Measurements from ENCODE around the gene PRELID3B. TPM values are rescaled to one million over a fixed set of nuclear protein-coding genes. Genes with fewer than 3 reads are reported as not detected.
A peak's percentile ranks its signal among the peaks of the same experiment; 100 is the strongest.

PRELID3B gene
- total RNA-seq, 1 donor from 2014 or later: 45.2 TPM

- no peaks in the 10 kb centered on the region for H3K27me3 Mint-ChIP-seq (ENCODE audit: low read depth)
- H3K4me3 Mint-ChIP-seq: no peak overlapping the region
- DNase-seq (ENCODE audit: low spot score in 2 of 2, unreplicated experiment in 2 of 2): no peak
- H3K36me3 Mint-ChIP-seq: peaks cover 22% of the 10 kb centered on the region
- H3K27ac Mint-ChIP-seq: peak overlapping the region; percentile 70
- no peak for TF ChIP-seq CTCF (IDR thresholded peaks at IDR 0.05; ENCODE audit: unreplicated experiment)
- H3K9me3 Mint-ChIP-seq: no peaks in the 10 kb centered on the region
- H3K4me1 Mint-ChIP-seq: peaks cover 21% of the 10 kb centered on the region
Measured at GRCh38 chr20:59020938-59021551, 21.5 kb downstream of the PRELID3B start.

GRCh38 chr20:59019217-59019616, 23.4 kb downstream of the PRELID3B start, which contains the start of gene TUBB1:
Gene TUBB1, plus strand, starts transcription at chr20:59019429. Its CDS starts 94 bp downstream, at chr20:59019523.
- no peaks in the 10 kb centered on the region for H3K27me3 Mint-ChIP-seq (ENCODE audit: low read depth)
- TF ChIP-seq CTCF (IDR thresholded peaks at IDR 0.05; ENCODE audit: unreplicated experiment): no peak
- H3K4me1 Mint-ChIP-seq: peaks cover 26% of the 10 kb centered on the region
- no peak within 1 kb of the TSS for H3K4me3 Mint-ChIP-seq
- H3K36me3 Mint-ChIP-seq: peaks cover 11% of the 10 kb centered on the region
- H3K9me3 Mint-ChIP-seq: no peaks in the 10 kb centered on the region
- H3K27ac Mint-ChIP-seq: no peak within 1 kb of the TSS
- no peak for DNase-seq (ENCODE audit: low spot score in 2 of 2, unreplicated experiment in 2 of 2)

- no peak overlapping the region for H3K27ac Mint-ChIP-seq
- no peak for TF ChIP-seq CTCF (IDR thresholded peaks at IDR 0.05; ENCODE audit: unreplicated experiment)
- H3K9me3 Mint-ChIP-seq: no peaks in the 10 kb centered on the region
- peak in 1 of 2 experiments; percentile 25 for DNase-seq (ENCODE audit: low spot score in 2 of 2, unreplicated experiment in 2 of 2)
- peaks cover 7% of the 10 kb centered on the region for H3K36me3 Mint-ChIP-seq
- H3K27me3 Mint-ChIP-seq (ENCODE audit: low read depth): no peaks in the 10 kb centered on the region
- H3K4me1 Mint-ChIP-seq: peaks cover 27% of the 10 kb centered on the region
- H3K4me3 Mint-ChIP-seq: no peak overlapping the region
Measured at GRCh38 chr20:59018817-59019216, 23.8 kb downstream of the PRELID3B start.

- peaks cover 27% of the 10 kb centered on the region for H3K4me1 Mint-ChIP-seq
- TF ChIP-seq CTCF (IDR thresholded peaks at IDR 0.05; ENCODE audit: unreplicated experiment): no peak
- H3K27me3 Mint-ChIP-seq (ENCODE audit: low read depth): no peaks in the 10 kb centered on the region
- no peaks in the 10 kb centered on the region for H3K9me3 Mint-ChIP-seq
- peak in 1 of 2 experiments; percentile 36 for DNase-seq (ENCODE audit: low spot score in 2 of 2, unreplicated experiment in 2 of 2)
- no peak overlapping the region for H3K4me3 Mint-ChIP-seq
- no peak overlapping the region for H3K27ac Mint-ChIP-seq
- peaks cover 5% of the 10 kb centered on the region for H3K36me3 Mint-ChIP-seq
Measured at GRCh38 chr20:59017493-59018231, 24.9 kb downstream of the PRELID3B start.

GRCh38 chr20:59016795-59017492, 25.6 kb downstream of the PRELID3B start:
- H3K4me1 Mint-ChIP-seq: peaks cover 27% of the 10 kb centered on the region
- peak in 1 of 2 experiments; percentile 26 for DNase-seq (ENCODE audit: low spot score in 2 of 2, unreplicated experiment in 2 of 2)
- no peak for TF ChIP-seq CTCF (IDR thresholded peaks at IDR 0.05; ENCODE audit: unreplicated experiment)
- H3K27ac Mint-ChIP-seq: no peak overlapping the region
- H3K4me3 Mint-ChIP-seq: no peak overlapping the region
- no peaks in the 10 kb centered on the region for H3K36me3 Mint-ChIP-seq
- no peaks in the 10 kb centered on the region for H3K27me3 Mint-ChIP-seq (ENCODE audit: low read depth)
- H3K9me3 Mint-ChIP-seq: no peaks in the 10 kb centered on the region
